ENCODE data around the gene ETV2.
A peak's percentile ranks its signal among the peaks of the same experiment; 100 is the strongest.
"Not testable (repeated sequence)": the region's sequence is repeated elsewhere in the genome, so short reads cannot be mapped to it uniquely, and the experiment has no call there.

Gene ETV2

DNA sequence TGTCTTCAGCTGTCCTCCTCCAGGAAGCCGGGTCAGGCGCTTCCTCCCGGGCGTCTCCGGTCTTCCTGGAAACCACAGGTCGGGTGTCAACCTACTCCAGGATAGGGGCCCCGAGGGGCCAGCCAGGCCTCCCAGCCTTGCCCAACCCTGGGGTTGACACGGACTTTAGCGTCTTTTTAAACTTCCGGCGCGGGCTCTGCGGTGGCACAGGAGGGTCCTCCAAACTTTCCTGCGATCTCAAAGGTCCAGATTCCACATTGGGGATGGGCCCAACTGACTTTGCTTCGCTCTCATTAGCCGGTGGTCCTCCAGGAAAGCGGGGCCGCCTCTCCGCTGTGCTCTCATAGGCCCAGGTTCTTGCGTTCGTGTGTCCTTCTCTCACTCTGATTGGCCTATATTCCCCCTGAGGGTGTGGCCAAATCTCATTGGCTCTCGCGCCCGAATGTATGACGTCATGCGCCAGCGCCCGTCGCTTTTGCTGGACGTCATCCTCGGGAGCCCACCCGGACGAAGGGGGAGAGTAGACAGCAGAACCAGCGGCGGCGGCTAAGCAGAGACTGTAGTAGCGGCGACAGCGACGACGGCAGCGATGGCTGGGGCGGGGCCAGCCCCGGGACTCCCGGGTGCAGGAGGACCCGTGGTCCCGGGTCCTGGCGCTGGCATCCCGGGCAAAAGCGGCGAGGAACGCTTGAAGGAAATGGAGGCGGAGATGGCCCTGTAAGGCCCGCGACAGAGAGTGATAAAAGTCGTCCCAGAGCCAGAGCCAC is 12.8 kb upstream of the ETV2 start, which contains the start of gene RBM42:
Gene RBM42 (plus strand): TSS at position 472 of the 767 bp plus-strand sequence. CDS start 118 bp downstream, at position 590.
- peak; percentile 99 for DNase-seq

DNA sequence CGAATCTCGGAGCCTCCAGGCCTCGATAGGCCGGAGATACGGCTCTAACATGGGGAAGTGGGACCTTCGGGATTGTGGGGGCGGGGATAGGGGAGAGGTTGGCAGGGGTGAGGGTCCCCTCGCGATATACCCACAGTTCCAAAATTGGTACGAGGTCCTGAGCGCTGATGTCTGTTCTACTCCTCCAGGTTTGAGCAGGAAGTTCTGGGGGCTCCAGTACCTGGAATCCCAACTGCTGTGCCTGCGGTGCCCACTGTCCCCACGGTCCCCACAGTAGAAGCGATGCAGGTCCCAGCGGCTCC is 12.3 kb upstream of the ETV2 start:
- DNase-seq = no peak

GRCh38 chr19:35633727-35634440 is 7.7 kb upstream of the ETV2 start:
- no peak for DNase-seq

GRCh38 chr19:35636651-35637050 is 4.9 kb upstream of the ETV2 start:
- DNase-seq = no peak

DNA sequence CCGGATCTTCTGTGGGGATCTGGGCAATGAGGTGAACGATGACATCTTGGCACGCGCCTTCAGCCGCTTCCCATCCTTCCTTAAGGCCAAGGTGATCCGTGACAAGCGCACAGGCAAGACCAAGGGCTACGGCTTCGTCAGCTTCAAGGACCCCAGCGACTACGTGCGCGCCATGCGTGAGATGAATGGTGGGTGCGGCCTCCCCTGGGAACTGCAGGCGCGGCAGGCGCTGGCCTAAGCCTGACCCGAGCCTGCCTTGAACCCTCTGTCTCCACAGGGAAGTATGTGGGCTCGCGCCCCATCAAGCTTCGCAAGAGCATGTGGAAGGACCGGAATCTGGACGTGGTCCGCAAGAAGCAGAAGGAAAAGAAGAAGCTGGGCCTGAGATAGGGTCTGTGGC is 4.4 kb upstream of the ETV2 start:
- no peak for DNase-seq

GRCh38 chr19:35639321-35639639 is 2.3 kb upstream of the ETV2 start:
- no peak for DNase-seq

DNA sequence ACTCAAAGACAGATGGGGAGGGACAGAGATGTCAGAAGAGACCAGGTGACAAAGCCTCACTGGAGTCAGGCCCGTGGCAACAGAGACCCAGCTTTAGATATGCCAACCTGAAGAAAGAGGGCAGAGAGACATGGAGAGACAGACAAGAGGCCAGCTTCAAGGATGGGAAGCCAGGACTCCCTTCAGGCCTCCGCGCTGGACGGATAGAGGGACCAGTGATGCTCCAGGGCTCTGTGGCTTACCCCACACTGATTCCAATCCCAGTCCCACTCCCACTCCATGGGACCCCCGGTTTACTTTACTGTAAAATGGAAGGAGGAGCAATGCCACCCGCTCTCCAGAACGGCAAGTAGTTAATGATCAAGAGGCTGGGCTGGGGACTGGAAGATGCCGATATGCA is 1.7 kb upstream of the ETV2 start:
- DNase-seq = no peak

GRCh38 chr19:35642312-35642711 is 767 bp downstream of the ETV2 start:
- no peak for DNase-seq

- no peak for DNase-seq
Measured at GRCh38 chr19:35642798-35643254, 1.3 kb downstream of the ETV2 start.

- DNase-seq = peak; percentile 71 to 78
Measured at GRCh38 chr19:35643255-35644205, 2.0 kb downstream of the ETV2 start.

DNA sequence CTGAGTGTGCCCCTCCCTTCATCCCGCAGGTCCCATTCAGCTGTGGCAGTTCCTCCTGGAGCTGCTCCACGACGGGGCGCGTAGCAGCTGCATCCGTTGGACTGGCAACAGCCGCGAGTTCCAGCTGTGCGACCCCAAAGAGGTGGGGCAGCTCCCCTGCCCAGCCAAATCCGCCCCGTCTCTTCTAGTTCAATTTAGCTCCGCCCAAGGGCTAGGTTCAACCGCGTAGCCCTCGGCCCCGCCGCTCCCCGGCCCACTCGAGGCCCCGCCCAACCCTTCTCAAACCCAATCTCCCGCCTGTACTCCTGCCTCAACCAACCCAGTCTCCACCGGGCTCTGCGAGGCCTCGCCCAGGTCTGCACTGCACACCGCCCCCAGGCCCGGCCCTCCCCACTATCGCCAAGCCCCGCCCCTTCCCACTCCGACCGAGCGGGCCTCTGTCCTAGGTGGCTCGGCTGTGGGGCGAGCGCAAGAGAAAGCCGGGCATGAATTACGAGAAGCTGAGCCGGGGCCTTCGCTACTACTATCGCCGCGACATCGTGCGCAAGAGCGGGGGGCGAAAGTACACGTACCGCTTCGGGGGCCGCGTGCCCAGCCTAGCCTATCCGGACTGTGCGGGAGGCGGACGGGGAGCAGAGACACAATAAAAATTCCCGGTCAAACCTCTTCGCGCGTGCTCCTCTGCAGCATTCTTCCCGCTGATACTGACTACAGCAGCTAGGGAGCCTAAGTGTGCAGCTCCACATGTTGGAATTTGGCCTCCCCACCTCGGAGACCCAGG is 2.9 kb downstream of the ETV2 start:
- peak; percentile 94 to 95 for DNase-seq

GRCh38 chr19:35644987-35645679 is 3.6 kb downstream of the ETV2 start:
- peak; percentile 65 to 77 for DNase-seq

DNA sequence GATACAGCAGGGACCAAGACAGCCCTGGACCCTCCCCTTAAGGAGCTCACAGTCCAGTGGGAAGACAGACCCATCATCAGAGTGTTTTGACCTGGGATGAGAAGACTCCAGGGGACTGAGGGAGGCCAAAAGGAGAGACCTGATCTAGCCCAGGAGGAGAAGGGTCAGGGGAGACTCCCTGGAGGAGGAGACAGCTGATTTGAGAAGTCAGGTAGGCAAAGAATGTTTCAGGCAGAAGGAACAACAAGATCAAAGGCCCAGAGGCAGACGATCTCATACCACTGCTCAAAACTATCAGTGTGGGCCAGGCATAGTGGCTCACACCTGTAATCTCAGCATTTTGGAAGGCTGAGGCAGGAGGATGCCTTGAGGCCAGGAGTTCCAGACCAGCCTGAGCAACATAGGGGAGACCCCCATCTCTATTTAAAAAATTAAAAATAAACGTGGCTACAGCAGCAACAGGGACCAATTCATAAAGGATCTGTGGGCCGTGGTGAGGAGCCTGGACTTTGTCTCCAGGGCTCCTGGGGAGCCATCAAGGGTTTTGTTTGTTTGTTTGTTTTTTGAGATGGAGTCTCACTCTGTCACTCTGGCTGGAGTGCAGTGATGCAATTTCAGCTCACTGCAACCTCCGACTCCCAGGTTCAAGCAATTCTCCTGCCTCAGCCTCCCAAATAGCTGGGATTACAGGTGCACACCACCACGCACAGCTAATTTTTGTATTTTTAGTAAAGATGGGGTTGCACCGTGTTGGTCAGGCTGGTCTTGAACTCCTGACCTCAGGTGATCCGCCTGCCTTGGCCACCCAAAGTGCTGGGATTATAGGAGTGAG is 4.4 kb downstream of the ETV2 start:
- DNase-seq = no peak

DNA sequence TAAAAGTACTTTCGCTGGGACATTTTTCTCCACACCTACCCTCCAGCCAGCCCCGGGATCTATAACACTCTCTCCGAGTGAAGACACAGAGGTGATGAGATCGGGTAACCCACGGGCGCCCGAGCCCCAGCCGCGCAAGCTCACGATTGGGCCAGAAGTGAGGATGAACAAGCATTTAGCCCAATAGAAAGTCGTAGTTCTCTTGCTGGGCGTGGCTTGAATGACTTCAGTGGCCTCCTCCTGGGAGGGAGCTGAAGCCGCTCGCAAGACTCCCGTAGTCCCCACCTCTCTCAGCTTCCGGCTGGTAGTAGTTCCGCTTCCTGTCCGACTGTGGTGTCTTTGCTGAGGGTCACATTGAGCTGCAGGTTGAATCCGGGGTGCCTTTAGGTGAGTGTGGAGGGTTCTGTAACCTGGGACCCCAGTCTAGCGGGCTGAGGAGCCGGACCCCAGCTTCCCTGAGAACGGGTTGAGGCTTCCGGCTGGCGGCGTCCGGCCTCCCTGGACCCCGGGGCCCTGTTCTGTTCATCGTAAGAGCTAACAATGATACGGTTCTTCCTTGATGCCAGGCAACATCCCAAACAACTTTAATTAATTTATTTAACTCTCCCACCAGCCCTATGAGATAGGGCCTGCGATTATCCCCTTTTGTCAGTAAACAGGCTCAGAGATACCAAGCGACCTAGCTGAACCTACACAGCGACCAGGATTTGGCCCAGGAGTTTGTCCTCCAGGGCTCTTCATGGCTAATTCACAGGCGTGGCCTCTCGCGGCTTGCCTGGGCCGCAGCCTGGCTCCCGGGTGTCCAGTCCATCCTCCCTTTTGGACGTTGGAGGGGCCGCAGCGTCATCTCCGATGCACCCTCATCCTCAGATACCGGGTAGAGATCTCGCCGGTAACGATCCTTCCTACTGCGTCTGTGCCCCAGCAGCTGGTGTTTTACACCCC is 6.7 kb downstream of the ETV2 start, which contains the start of gene COX6B1:
Gene COX6B1 (plus strand): TSS at position 307 of the 945 bp plus-strand sequence. CDS start 2,921 bp downstream, outside the sequence.
- DNase-seq = peak; percentile 98 to 99

GRCh38 chr19:35650581-35650980 is 9.0 kb downstream of the ETV2 start:
- DNase-seq = no peak

DNA sequence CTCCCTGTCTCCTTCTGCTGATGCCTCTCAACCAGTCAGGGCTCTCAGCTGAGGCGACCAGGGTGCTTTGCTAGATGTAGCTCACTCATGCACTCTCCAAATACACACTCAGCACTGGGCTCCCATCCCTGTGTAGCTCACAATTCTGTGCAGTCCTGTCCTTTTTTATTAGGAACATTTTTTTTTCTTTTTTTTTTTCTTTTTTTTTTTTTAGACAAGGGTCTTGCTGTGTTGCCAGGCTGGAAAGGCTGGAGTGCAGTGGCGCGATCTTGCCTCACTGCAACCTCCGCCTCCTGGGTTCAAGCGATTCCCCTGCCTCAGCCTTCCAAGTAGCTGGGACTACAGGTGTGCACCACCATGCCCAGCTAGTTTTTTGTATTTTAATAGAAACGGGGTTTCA is 13.3 kb downstream of the ETV2 start:
- not testable (repeated sequence) for DNase-seq

GRCh38 chr19:35655600-35655999 is 14.1 kb downstream of the ETV2 start:
- no peak for DNase-seq

DNA sequence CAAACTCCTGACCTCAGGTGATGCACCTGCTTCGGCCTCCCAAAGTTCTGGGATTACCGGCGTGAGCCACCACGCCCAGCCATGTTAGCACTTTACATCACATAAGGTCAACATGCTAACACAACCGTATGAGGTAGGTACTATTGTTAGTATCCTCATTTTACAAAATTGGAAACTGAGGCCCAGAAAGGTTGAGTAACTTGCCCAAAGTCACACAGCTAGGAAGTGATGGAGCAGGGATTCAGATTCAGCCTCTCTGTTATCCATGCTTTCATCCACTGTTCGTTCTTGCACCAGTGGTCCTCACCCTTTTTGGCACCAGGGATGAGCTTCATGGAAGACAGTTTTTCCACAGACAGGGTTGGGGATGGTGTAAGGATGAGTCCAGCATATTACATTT is 15.2 kb downstream of the ETV2 start:
- DNase-seq = no peak
